Upper lobe of right lung (tissue), 1 donor: ENCODE results near the gene CEMP1. TPM values are rescaled to one million over a fixed set of nuclear protein-coding genes. Genes with fewer than 3 reads are reported as not detected.

ENCODE experiments used
- ATAC-seq: fragments of 200-7000 bp; cut with Tn5 transposase; one replicate; pipeline ENCODE4 v1.9.1; 2020; ENCODE audit warnings: mild to moderate bottlenecking, moderate library complexity
- DNase-seq: peaks from one replicate; pipeline ENCODE4 v3.0.0-alpha.2; 2020
- H3K27ac ChIP-seq: fragments of 200-600 bp; one replicate; pipeline ENCODE4 v1.8.0; 2022
- H3K27me3 ChIP-seq: fragments of 200-600 bp; one replicate; pipeline ENCODE4 v1.8.0; 2022; ENCODE audit warnings: mild to moderate bottlenecking
- H3K36me3 ChIP-seq: fragments of 200-600 bp; one replicate; pipeline ENCODE4 v1.8.0; 2022
- H3K4me1 ChIP-seq: fragments of 200-600 bp; one replicate; pipeline ENCODE4 v1.8.0; 2022
- H3K4me3 ChIP-seq: fragments of 200-600 bp; one replicate; pipeline ENCODE4 v1.8.0; 2022; ENCODE audit warnings: mild to moderate bottlenecking
- H3K9me3 ChIP-seq: fragments of 200-600 bp; one replicate; pipeline ENCODE4 v1.8.0; 2022
- CTCF ChIP-seq: fragments of 200-600 bp; IDR thresholded peaks from one replicate; pipeline ENCODE4 v1.8.0; 2022; ENCODE audit warnings: antibody characterized with exemption
- intact Hi-C: fragments of 100-400 bp; cut with DNase I; formaldehyde crosslinking; loops from one replicate; pipeline ENCODE4 v1.11.0; 2022
- microRNA-seq: library from miRNA; unstranded; fragments of <30 nt; microRNA quantifications from one replicate; pipeline ENCODE4 v1.2.0, GENCODE V29; 2020; ENCODE audit warnings: borderline microRNAs expressed
- total RNA-seq: library from RNA; stranded (reverse); fragmentation: NEBNext Ultra II Directional; extraction: Animal tissue kit (Norgen Biotek cat#: 25700); gene quantifications from one replicate; pipeline ENCODE4 v1.2.1, GENCODE V29; 2021
- donor health status: DM: no; HTN: yes; CAD: no; lungs with severe emphysema.

CEMP1 gene
- total RNA-seq, 1 donor from 2014 or later: 1.4 TPM

GRCh38 chr16:2482708-2483534 lies 48.3 kb downstream of the CEMP1 start:
- H3K27me3 ChIP-seq: no peaks in the 10 kb centered on the region
- TF ChIP-seq CTCF: no peak
- ATAC-seq (peak; percentile 5), DNase-seq (no peak)
- H3K4me3 ChIP-seq: peak overlapping the region; percentile 16
- peaks cover 52% of the 10 kb centered on the region for H3K4me1 ChIP-seq
- intact Hi-C loops: no loop called here
- peak overlapping the region; percentile 58 for H3K27ac ChIP-seq
- H3K36me3 ChIP-seq: no peaks in the 10 kb centered on the region
- no peaks in the 10 kb centered on the region for H3K9me3 ChIP-seq

GRCh38 chr16:2482249-2482648 lies 49.0 kb downstream of the CEMP1 start:
- Histone ChIP-seq H3K27ac (no peak overlapping the region), H3K36me3 (no peaks in the 10 kb centered on the region), H3K4me3 (no peak overlapping the region), H3K27me3 (no peaks in the 10 kb centered on the region), H3K4me1 (peaks cover 56% of the 10 kb centered on the region), H3K9me3 (no peaks in the 10 kb centered on the region)
- intact Hi-C loops: no loop called here
- no peak for TF ChIP-seq CTCF
- DNase-seq (no peak), ATAC-seq (no peak)

GRCh38 chr16:2481676-2482075 lies 49.5 kb downstream of the CEMP1 start:
- Histone ChIP-seq H3K27me3 (no peaks in the 10 kb centered on the region), H3K9me3 (no peaks in the 10 kb centered on the region), H3K27ac (peak overlapping the region; percentile 36), H3K4me1 (peaks cover 57% of the 10 kb centered on the region), H3K36me3 (no peaks in the 10 kb centered on the region), H3K4me3 (no peak overlapping the region)
- TF ChIP-seq CTCF: no peak
- ATAC-seq (no peak), DNase-seq (no peak)
- intact Hi-C loops: no loop called here

GRCh38 chr16:2480948-2481347 lies 50.3 kb downstream of the CEMP1 start:
- Histone ChIP-seq H3K4me3 (no peak overlapping the region), H3K36me3 (no peaks in the 10 kb centered on the region), H3K9me3 (no peaks in the 10 kb centered on the region), H3K27me3 (no peaks in the 10 kb centered on the region), H3K4me1 (peaks cover 54% of the 10 kb centered on the region), H3K27ac (peak overlapping the region; percentile 72)
- no peak for TF ChIP-seq CTCF
- DNase-seq: peak; percentile 87
- peak; percentile 83 for ATAC-seq
- intact Hi-C loops: no loop called here

Small RNAs within 50 kb of the gene (microRNA-seq; reads per million reads assigned to microRNA genes)
- gene MIR3178: not detected

Other genes with a start within 250 kb of the CEMP1 start
- gene ABCA3, start 190.7 kb downstream of the CEMP1 start, total RNA-seq: 598 TPM
- gene CCNF, start 102.0 kb downstream of the CEMP1 start, total RNA-seq: 3.6 TPM
- gene TEDC2, start 71.3 kb downstream of the CEMP1 start, total RNA-seq: not detected
- gene NTN3, start 60.1 kb downstream of the CEMP1 start, total RNA-seq: not detected
- 43.7 TPM for gene TBC1D24, start 56.3 kb downstream of the CEMP1 start, total RNA-seq
- 298 TPM for gene ATP6V0C, start 17.5 kb downstream of the CEMP1 start, total RNA-seq
- gene AMDHD2, start 11.0 kb downstream of the CEMP1 start, total RNA-seq: 61.7 TPM
- gene PDPK1, start 6.6 kb upstream of the CEMP1 start, total RNA-seq: 90.9 TPM
- 23.8 TPM for gene KCTD5, start 151.1 kb upstream of the CEMP1 start, total RNA-seq
- 0.81 TPM for gene PRSS27, start 188.8 kb upstream of the CEMP1 start, total RNA-seq
- 660 TPM for gene SRRM2, start 221.2 kb upstream of the CEMP1 start, total RNA-seq
- gene ELOB, start 245.9 kb upstream of the CEMP1 start, total RNA-seq: 179 TPM